HCT116 (cell line): Measurements from ENCODE around the gene SELENOK. TPM values are rescaled to one million over a fixed set of nuclear protein-coding genes. Genes with fewer than 3 reads are reported as not detected.

Experiments
- ATAC-seq: fragments of 200-7000 bp; cut with Tn5 transposase; 2 replicates; pipeline ENCODE4 v1.9.1; 2020; ENCODE audit warnings: mild to moderate bottlenecking, moderate library complexity
- BruUV-seq: library from RNA; stranded (reverse); fragments of 400-500 nt; replicated peaks from 2 replicates; lab custom pipeline; 2021; lab: Mats Ljungman, UMichigan
- CTCF ChIA-PET: fragments of 300-600 bp; sonication (Branson Sonifier 250); formaldehyde crosslinking; loops from one replicate; lab custom pipeline; 2021; ENCODE audit warnings: antibody characterized with exemption; lab: Charles Lee
- POLR2A ChIA-PET: fragments of 300-600, 350-600 bp; sonication (Branson Sonifier 250); formaldehyde crosslinking; loops from one replicate; lab custom pipeline; 2021; ENCODE audit warnings: antibody characterized with exemption; lab: Charles Lee
- RAD21 ChIA-PET, 2 experiments: fragments of 300-600 bp; sonication (Branson Sonifier 250); formaldehyde crosslinking; loops; one replicate each; lab custom pipeline; 2023; ENCODE audit warnings: low total read pairs in 2 of 2; ENCODE audit not compliant: uncharacterized antibody in 2 of 2, unreplicated experiment in 2 of 2, low non-redundant PET in 1 of 2; lab: Charles Lee
- DNase-seq: peaks from one replicate; pipeline ENCODE4 v3.0.0-alpha.2; 2010; ENCODE audit warnings: low read depth, low spot score
- H2AFZ ChIP-seq: fragments of 200-600 bp; shearing (Covaris generic), sonication (generic); 2 replicates; pipeline ENCODE4 v1.6.1; 2017; ENCODE audit warnings: low read depth, mixed run types, mixed read lengths, antibody characterized with exemption, low read length; ENCODE audit not compliant: poor library complexity, severe bottlenecking
- H3K27ac ChIP-seq: 2 replicates; pipeline ENCODE4 v1.5.1; 2012; ENCODE audit warnings: low read depth, low read length
- H3K27me3 ChIP-seq: fragments of 200-600 bp; sonication (generic); 2 replicates; pipeline ENCODE4 v1.6.1; 2016; ENCODE audit warnings: mixed run types, low read length, mixed read lengths; ENCODE audit not compliant: insufficient read depth
- H3K36me3 ChIP-seq, 2 experiments: fragments of 200-500 bp in 1 of 2; fragments of 200-600 bp in 1 of 2; sonication (Bioruptor generic) in 1 of 2; sonication (generic) in 1 of 2; 2 replicates each; pipeline versions ENCODE4 v1.5.1 to v1.6.1; 2014 to 2016; ENCODE audit warnings: low read length in 2 of 2, inconsistent platforms in 1 of 2, mixed read lengths in 1 of 2, mixed run types in 1 of 2; ENCODE audit not compliant: insufficient read depth in 2 of 2, control insufficient read depth in 1 of 2
- H3K4me1 ChIP-seq, 2 experiments: fragments of 200-600 bp in 1 of 2; sonication (generic) in 1 of 2; 2 replicates each; pipeline versions ENCODE4 v1.5.1 to v1.6.1; 2012 to 2017; ENCODE audit warnings: low read length in 2 of 2, inconsistent platforms in 1 of 2, mild to moderate bottlenecking in 1 of 2, mixed read lengths in 1 of 2, mixed run types in 1 of 2, moderate library complexity in 1 of 2; ENCODE audit not compliant: insufficient read depth in 2 of 2, control insufficient read depth in 1 of 2
- H3K4me2 ChIP-seq: fragments of 200-600 bp; sonication (generic); 2 replicates; pipeline ENCODE4 v1.6.1; 2017; ENCODE audit warnings: mixed run types, low read length, mixed read lengths
- H3K4me3 ChIP-seq, 2 experiments: fragments of 200-600 bp in 1 of 2; sonication (generic) in 1 of 2; replicated peaks in 1 of 2; 2 replicates each; pipeline ENCODE4 v1.5.1; 2011 to 2016; ENCODE audit warnings: low read length in 2 of 2, control low read depth in 1 of 2, low read depth in 1 of 2, mild to moderate bottlenecking in 1 of 2, mixed read lengths in 1 of 2, mixed run types in 1 of 2
- H3K79me2 ChIP-seq: fragments of 200-600 bp; sonication (generic); 2 replicates; pipeline ENCODE4 v1.6.1; 2017; ENCODE audit warnings: mild to moderate bottlenecking, mixed run types, low read length, moderate library complexity, mixed read lengths; ENCODE audit not compliant: insufficient read depth
- H3K9ac ChIP-seq: fragments of 200-600 bp; sonication (generic); 2 replicates; pipeline ENCODE4 v1.6.1; 2016; ENCODE audit warnings: low read length, mixed read lengths
- H3K9me2 ChIP-seq: fragments of 200-600 bp; sonication (generic), shearing (Covaris generic); 2 replicates; pipeline ENCODE4 v1.6.1; 2017; ENCODE audit warnings: mixed run types, mild to moderate bottlenecking, moderate library complexity; ENCODE audit not compliant: insufficient read depth
- H3K9me3 ChIP-seq, 2 experiments: fragments of 200-500 bp in 1 of 2; fragments of 200-600 bp in 1 of 2; sonication (Bioruptor generic) in 1 of 2; sonication (generic) in 1 of 2; 2 replicates each; pipeline ENCODE4 v1.6.1; 2014 to 2017; ENCODE audit warnings: low read length in 2 of 2, mixed read lengths in 2 of 2, inconsistent platforms in 1 of 2, low read depth in 1 of 2, mild to moderate bottlenecking in 1 of 2, mixed run types in 1 of 2, moderate library complexity in 1 of 2; ENCODE audit not compliant: control insufficient read depth in 1 of 2, insufficient read depth in 1 of 2
- H4K20me1 ChIP-seq: fragments of 200-600 bp; sonication (generic), shearing (Covaris generic); 2 replicates; pipeline ENCODE4 v1.6.1; 2017; ENCODE audit warnings: mixed run types, mild to moderate bottlenecking, moderate library complexity; ENCODE audit not compliant: insufficient read depth
- ATF3 ChIP-seq: IDR thresholded peaks from 2 replicates; pipeline ENCODE4 v1.6.1; 2012
- CBX3 ChIP-seq: IDR thresholded peaks from 2 replicates; pipeline ENCODE4 v1.6.1; 2012; ENCODE audit warnings: low read depth
- EGR1 ChIP-seq: IDR thresholded peaks from 2 replicates; pipeline ENCODE4 v1.6.1; 2012; ENCODE audit warnings: low read depth
- EZH2 ChIP-seq: fragments of 200-600 bp; sonication (generic); IDR thresholded peaks from 2 replicates; pipeline ENCODE4 v1.6.1; 2017; ENCODE audit warnings: antibody characterized with exemption, mixed run types
- FOSL1 ChIP-seq: IDR thresholded peaks from 2 replicates; pipeline ENCODE4 v1.6.1; 2012; ENCODE audit warnings: low read depth
- JUND ChIP-seq: IDR thresholded peaks from 2 replicates; pipeline ENCODE4 v1.6.1; 2012
- POLR2AphosphoS5 ChIP-seq: IDR thresholded peaks from 2 replicates; pipeline ENCODE4 v1.6.1; 2011; ENCODE audit warnings: mild to moderate bottlenecking, low read depth, low read length, moderate library complexity
- SIN3A ChIP-seq: IDR thresholded peaks from 2 replicates; pipeline ENCODE4 v1.6.1; 2012; ENCODE audit warnings: low read depth
- SP1 ChIP-seq: IDR thresholded peaks from 2 replicates; pipeline ENCODE4 v1.6.1; 2012; ENCODE audit warnings: low read depth
- TCF7L2 ChIP-seq: IDR thresholded peaks from 2 replicates; pipeline ENCODE4 v1.7.0; 2011; ENCODE audit warnings: borderline replicate concordance, inconsistent platforms; ENCODE audit not compliant: insufficient read depth, insufficient read length; ENCODE audit errors: extremely low read depth
- YY1 ChIP-seq: IDR thresholded peaks from 2 replicates; pipeline ENCODE4 v1.6.1; 2011; ENCODE audit warnings: low read length, low read depth, moderate library complexity, mild to moderate bottlenecking; ENCODE audit not compliant: insufficient replicate concordance; ENCODE audit errors: extremely low read depth
- ZFX ChIP-seq: fragments of 450-650 bp; IDR thresholded peaks from 2 replicates; pipeline ENCODE4 v1.6.1; 2017
- intact Hi-C: fragments of 100-400 bp; cut with micrococcal nuclease; formaldehyde crosslinking; loops from 2 replicates; pipeline ENCODE4 v1.10.0; 2022
- total RNA-seq: library from RNA; stranded (reverse); gene quantifications from one replicate; pipeline ENCODE4 v1.2.1, GENCODE V29; 2021; ENCODE audit not compliant: unreplicated experiment
- TF ChIP-seq, protein P1 (sequence below): IDR thresholded peaks from 2 replicates; pipeline ENCODE4 v1.6.1; 2012
- TF ChIP-seq, protein P2 (sequence below), 3 experiments: fragments of 200-600 bp in 1 of 3; sonication (generic) in 1 of 3; IDR thresholded peaks in 2 of 3; conservative IDR thresholded peaks in 1 of 3; 2 replicates each; pipeline ENCODE4 v1.5.1; 2012 to 2017; ENCODE audit warnings: low read depth in 2 of 3, low read length in 2 of 3, antibody characterized with exemption in 1 of 3, borderline replicate concordance in 1 of 3, control low read depth in 1 of 3, mild to moderate bottlenecking in 1 of 3, mixed read lengths in 1 of 3, mixed run types in 1 of 3, moderate library complexity in 1 of 3; ENCODE audit not compliant: insufficient read depth in 1 of 3
- TF ChIP-seq, protein P3 (sequence below): IDR thresholded peaks from 2 replicates; pipeline ENCODE4 v1.6.1; 2011; ENCODE audit warnings: mild to moderate bottlenecking, low read length, moderate library complexity; ENCODE audit not compliant: insufficient replicate concordance; ENCODE audit errors: extremely low read depth

The SELENOK gene
- total RNA-seq, 1 experiment from 2014 or later, result 35.1 TPM

DNA sequence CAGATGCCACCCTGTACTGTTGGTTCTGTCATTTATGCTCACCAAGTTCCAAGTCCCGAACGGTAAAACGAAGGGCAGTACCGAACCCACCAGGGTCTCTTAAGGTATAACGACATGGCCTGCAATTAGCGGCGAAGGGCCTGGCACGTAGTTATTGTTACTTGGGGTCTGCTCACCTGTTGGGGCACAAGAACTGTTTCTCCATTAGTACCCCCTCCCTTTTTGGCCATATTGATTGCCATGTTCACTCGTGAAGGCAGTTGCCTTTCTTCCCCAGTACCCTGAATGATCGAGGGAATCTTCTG is 44.9 kb downstream of the SELENOK start (continued):
- TF ChIP-seq ATF3 (no peak), FOSL1 (no peak), JUND (no peak)
- TF ChIP-seq, protein P1, sequence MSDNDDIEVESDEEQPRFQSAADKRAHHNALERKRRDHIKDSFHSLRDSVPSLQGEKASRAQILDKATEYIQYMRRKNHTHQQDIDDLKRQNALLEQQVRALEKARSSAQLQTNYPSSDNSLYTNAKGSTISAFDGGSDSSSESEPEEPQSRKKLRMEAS, result no peak

DNA sequence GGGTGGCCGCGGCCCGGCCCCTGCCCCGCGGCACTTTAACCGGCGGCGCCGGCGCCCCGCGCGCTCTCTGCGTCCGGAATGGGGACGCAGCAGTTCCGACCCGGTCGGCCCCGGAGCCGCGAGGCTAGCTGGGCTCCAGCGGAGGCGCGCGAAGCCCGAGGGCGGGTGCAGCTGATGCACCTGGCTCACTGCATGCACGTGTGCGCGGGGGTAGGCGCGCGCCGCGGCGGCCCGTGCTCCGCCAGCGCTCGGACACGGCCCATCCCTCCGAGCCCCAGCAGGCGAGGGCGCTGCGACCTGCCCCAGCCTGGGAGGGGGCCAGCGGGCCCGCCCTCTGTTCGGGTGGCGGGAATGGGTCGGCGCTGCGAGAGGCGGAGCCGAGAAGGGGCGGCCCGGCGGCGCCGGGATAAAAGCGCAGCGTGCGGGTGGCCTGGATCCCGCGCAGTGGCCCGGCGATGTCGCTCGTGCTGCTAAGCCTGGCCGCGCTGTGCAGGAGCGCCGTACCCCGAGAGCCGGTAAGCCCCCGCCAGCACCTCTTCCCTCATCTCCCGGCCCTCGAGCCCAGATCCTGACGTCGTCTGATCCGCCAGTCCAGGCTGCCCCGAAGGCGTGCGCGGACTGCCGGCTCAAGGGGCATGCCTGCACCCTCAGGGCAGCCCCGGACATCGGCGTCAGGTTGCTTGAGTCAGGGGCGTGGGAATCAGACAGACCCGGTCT is 45.4 kb downstream of the SELENOK start, which contains the start of the genes CHDH and IL17RB:
TSS of gene CHDH (minus strand) at position 286 of the 717 bp plus-strand sequence. CDS start 22,411 bp downstream, outside the sequence.
TSS of gene IL17RB (plus strand) at position 435 of the 717 bp plus-strand sequence. CDS start at position 456, 21 bp downstream.
- Histone ChIP-seq H3K79me2 (peaks cover 6% of the 10 kb centered on the region; the same call in 1 of the 2 replicates), H4K20me1 (no peaks in the 10 kb centered on the region), H3K9ac (peak within 1 kb of the TSS; percentile 83), H3K9me2 (no peaks in the 10 kb centered on the region), H2AFZ (peak within 1 kb of the TSS; percentile 56), H3K27me3 (no peaks in the 10 kb centered on the region), H3K4me3 (peak within 1 kb of the TSS; percentile 45 to 72), H3K27ac (peak within 1 kb of the TSS; percentile 83), H3K36me3 (no peaks in the 10 kb centered on the region), H3K4me2 (peak within 1 kb of the TSS; percentile 87), H3K9me3 (no peaks in the 10 kb centered on the region), H3K4me1 (peaks cover 39 to 50% of the 10 kb centered on the region in 2 experiments)
- ChIA-PET RAD21 (no interaction called here), CTCF (interaction anchor here (1.4 kb wide), 1 partner anchor 13 kb away, joined by 3 read pairs; no protein-coding TSS in a partner anchor), POLR2A (interaction anchor here (1.0 to 1.7 kb wide), 2 partner anchors 17 to 46 kb away, joined by 4 read pairs; partner anchors contain the start of gene SELENOK)
- intact Hi-C loops, result no loop called here
- BruUV-seq, result no TSS peak
- DNase-seq (peak; percentile 38), ATAC-seq (peak; percentile 86)
- TF ChIP-seq POLR2AphosphoS5 (peak; percentile 73), ATF3 (no peak), ZFX (peak; percentile 90), TCF7L2 (peak; percentile 72), EGR1 (no peak), SP1 (no peak; the same call in 1 of the 2 replicates), YY1 (no peak), EZH2 (no peak), JUND (no peak), CBX3 (peak; percentile 61; the same call in 1 of the 2 replicates), SIN3A (no peak)
- TF ChIP-seq, protein P2, sequence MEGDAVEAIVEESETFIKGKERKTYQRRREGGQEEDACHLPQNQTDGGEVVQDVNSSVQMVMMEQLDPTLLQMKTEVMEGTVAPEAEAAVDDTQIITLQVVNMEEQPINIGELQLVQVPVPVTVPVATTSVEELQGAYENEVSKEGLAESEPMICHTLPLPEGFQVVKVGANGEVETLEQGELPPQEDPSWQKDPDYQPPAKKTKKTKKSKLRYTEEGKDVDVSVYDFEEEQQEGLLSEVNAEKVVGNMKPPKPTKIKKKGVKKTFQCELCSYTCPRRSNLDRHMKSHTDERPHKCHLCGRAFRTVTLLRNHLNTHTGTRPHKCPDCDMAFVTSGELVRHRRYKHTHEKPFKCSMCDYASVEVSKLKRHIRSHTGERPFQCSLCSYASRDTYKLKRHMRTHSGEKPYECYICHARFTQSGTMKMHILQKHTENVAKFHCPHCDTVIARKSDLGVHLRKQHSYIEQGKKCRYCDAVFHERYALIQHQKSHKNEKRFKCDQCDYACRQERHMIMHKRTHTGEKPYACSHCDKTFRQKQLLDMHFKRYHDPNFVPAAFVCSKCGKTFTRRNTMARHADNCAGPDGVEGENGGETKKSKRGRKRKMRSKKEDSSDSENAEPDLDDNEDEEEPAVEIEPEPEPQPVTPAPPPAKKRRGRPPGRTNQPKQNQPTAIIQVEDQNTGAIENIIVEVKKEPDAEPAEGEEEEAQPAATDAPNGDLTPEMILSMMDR (IDR thresholded peaks at IDR 0.05 in 2 of 3, conservative IDR thresholded peaks at IDR 0.05 in 1 of 3; ENCODE audit: borderline replicate concordance in 1 of 3, insufficient read depth in 1 of 3, low read depth in 2 of 3, low read length in 2 of 3), result no peak
- TF ChIP-seq, protein P3, sequence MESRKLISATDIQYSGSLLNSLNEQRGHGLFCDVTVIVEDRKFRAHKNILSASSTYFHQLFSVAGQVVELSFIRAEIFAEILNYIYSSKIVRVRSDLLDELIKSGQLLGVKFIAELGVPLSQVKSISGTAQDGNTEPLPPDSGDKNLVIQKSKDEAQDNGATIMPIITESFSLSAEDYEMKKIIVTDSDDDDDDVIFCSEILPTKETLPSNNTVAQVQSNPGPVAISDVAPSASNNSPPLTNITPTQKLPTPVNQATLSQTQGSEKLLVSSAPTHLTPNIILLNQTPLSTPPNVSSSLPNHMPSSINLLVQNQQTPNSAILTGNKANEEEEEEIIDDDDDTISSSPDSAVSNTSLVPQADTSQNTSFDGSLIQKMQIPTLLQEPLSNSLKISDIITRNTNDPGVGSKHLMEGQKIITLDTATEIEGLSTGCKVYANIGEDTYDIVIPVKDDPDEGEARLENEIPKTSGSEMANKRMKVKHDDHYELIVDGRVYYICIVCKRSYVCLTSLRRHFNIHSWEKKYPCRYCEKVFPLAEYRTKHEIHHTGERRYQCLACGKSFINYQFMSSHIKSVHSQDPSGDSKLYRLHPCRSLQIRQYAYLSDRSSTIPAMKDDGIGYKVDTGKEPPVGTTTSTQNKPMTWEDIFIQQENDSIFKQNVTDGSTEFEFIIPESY, result no peak
- TF ChIP-seq, protein P1, result peak; percentile 93
